ENCODE results near the gene PHF3.
"Not testable (repeated sequence)": the region's sequence is repeated elsewhere in the genome, so short reads cannot be mapped to it uniquely, and the experiment has no call there.

Gene PHF3

DNA sequence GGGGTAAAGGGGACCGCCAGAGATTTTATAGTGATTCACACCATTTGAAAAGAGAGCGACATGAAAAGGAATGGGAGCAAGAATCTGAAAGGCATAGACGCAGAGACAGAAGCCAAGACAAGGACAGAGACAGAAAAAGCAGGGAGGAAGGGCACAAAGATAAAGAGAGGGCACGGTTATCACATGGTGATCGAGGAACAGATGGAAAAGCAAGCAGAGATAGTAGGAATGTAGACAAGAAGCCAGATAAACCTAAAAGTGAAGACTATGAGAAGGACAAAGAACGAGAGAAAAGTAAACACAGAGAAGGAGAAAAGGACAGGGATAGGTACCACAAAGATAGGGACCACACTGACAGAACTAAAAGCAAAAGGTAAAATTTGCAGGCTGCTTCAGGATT, 77.7 kb downstream of the PHF3 start:
- Histone ChIP-seq H3K9me3 (ENCODE audit: control insufficient read depth in 2 of 2, low read length in 2 of 2) (no peaks in the 10 kb centered on the region), H3K9ac (ENCODE audit: low read length in 2 of 2) (no peak overlapping the region), H3K27ac (ENCODE audit: low read length) (no peak overlapping the region), H3K4me3 (ENCODE audit: low read length in 2 of 2) (no peak overlapping the region), H3K27me3 (ENCODE audit: control insufficient read depth in 1 of 2, insufficient read depth in 2 of 2, low read length in 2 of 2) (no peaks in the 10 kb centered on the region), H3K4me1 (ENCODE audit: control insufficient read depth, insufficient read depth, low read length) (no peaks in the 10 kb centered on the region), H3K36me3 (ENCODE audit: control insufficient read depth in 2 of 2, insufficient read depth in 2 of 2, low read length in 2 of 2) (peaks cover 25 to 33% of the 10 kb centered on the region in 2 donors)

DNA sequence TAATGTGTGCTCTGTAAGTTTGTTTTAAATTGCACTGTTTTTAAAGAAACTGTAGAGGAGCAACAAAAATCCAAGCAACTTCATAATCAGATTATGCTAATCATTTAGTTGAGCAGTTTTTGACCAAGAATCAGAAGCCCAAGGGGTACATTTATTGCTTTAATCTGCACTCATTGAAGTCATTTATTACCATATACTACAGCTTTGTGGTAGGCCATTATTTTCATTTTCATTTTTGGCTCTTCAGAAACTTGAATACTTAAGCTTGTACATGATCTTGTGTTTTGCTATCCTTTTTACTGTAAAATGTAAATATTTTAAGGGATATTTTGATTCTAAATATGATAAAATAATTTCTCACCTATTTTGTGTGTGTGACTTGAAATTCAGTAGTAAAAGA, 78.5 kb downstream of the PHF3 start:
- Histone ChIP-seq H3K27ac (ENCODE audit: low read length) (no peak overlapping the region), H3K4me3 (ENCODE audit: low read length in 2 of 2) (no peak overlapping the region), H3K9ac (ENCODE audit: low read length in 2 of 2) (no peak overlapping the region), H3K9me3 (ENCODE audit: control insufficient read depth in 2 of 2, low read length in 2 of 2) (no peaks in the 10 kb centered on the region), H3K36me3 (ENCODE audit: control insufficient read depth in 2 of 2, insufficient read depth in 2 of 2, low read length in 2 of 2) (peaks cover 25 to 33% of the 10 kb centered on the region in 2 donors), H3K27me3 (ENCODE audit: control insufficient read depth in 1 of 2, insufficient read depth in 2 of 2, low read length in 2 of 2) (no peaks in the 10 kb centered on the region), H3K4me1 (ENCODE audit: control insufficient read depth, insufficient read depth, low read length) (no peaks in the 10 kb centered on the region)

DNA sequence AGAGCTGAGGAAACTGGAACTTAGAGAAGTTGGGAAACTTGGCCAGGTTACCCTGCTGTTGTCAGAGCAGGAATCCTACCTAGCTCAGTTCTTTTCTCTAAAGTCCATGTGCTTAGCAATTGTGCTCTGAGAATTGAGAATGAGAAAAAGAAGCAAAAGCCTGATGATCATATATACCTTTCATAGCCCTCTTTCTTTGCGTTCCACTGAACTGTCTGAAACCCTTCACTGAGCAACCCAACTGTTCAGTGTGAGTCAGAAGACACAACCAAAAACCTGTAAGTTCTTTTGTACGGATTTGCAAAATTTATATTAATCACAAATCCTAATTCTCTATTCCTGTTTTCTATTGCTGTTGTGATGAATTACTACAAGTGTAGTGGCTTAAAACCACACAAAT, 80.6 kb downstream of the PHF3 start:
- Histone ChIP-seq H3K9me3 (ENCODE audit: control insufficient read depth in 2 of 2, low read length in 2 of 2) (no peaks in the 10 kb centered on the region), H3K9ac (ENCODE audit: low read length in 2 of 2) (no peak overlapping the region), H3K27me3 (ENCODE audit: control insufficient read depth in 1 of 2, insufficient read depth in 2 of 2, low read length in 2 of 2) (no peaks in the 10 kb centered on the region), H3K36me3 (ENCODE audit: control insufficient read depth in 2 of 2, insufficient read depth in 2 of 2, low read length in 2 of 2) (peaks cover 14 to 19% of the 10 kb centered on the region in 2 donors), H3K4me3 (ENCODE audit: low read length in 2 of 2) (no peak overlapping the region), H3K27ac (ENCODE audit: low read length) (no peak overlapping the region), H3K4me1 (ENCODE audit: control insufficient read depth, insufficient read depth, low read length) (no peaks in the 10 kb centered on the region)

DNA sequence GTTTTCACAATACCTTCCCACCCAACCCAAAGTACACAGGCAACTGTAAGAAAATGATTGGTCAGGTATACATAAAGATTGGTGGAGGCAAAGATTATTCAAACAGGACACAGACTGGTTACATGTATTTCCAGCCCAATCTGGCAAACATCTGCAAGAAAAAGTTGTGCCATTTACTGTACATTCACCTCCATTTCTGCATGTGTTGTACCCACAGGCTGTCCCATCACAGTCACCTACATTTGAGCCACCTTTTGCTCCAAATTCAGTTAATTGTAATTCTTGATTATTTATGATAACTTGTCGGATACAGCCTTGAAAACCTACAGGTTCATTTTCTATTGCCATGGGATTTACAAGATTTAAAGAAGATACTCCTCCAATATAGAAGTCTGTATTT, 85.6 kb downstream of the PHF3 start:
- Histone ChIP-seq H3K36me3 (ENCODE audit: control insufficient read depth in 2 of 2, insufficient read depth in 2 of 2, low read length in 2 of 2) (no peaks in the 10 kb centered on the region), H3K27me3 (ENCODE audit: control insufficient read depth in 1 of 2, insufficient read depth in 2 of 2, low read length in 2 of 2) (no peaks in the 10 kb centered on the region), H3K4me3 (ENCODE audit: low read length in 2 of 2) (no peak overlapping the region), H3K9ac (ENCODE audit: low read length in 2 of 2) (no peak overlapping the region), H3K4me1 (ENCODE audit: control insufficient read depth, insufficient read depth, low read length) (no peaks in the 10 kb centered on the region), H3K27ac (ENCODE audit: low read length) (no peak overlapping the region), H3K9me3 (ENCODE audit: control insufficient read depth in 2 of 2, low read length in 2 of 2) (no peaks in the 10 kb centered on the region)

DNA sequence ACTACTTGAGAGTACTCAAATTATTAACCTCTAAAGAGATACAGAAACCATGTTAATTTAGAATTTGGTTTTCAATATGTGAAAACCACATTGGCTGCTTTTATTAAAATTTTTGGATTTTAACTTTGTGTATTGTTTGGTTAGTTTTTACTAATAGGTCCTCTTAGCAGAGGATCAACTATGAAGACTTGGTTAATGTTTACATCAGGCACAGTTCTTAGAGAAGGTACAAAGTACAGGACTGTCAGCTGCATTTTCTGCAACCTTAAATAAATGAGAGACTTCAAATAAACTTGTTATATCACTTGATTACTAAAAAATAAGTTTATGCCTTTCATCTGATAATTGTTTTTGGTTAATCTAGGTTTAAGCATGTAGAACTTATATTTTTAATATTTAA, 89.1 kb downstream of the PHF3 start:
- Histone ChIP-seq H3K4me1 (ENCODE audit: control insufficient read depth, insufficient read depth, low read length) (no peaks in the 10 kb centered on the region), H3K36me3 (ENCODE audit: control insufficient read depth in 2 of 2, insufficient read depth in 2 of 2, low read length in 2 of 2) (no peaks in the 10 kb centered on the region), H3K9me3 (ENCODE audit: control insufficient read depth in 2 of 2, low read length in 2 of 2) (no peaks in the 10 kb centered on the region), H3K9ac (ENCODE audit: low read length in 2 of 2) (no peak overlapping the region), H3K27ac (ENCODE audit: low read length) (no peak overlapping the region), H3K4me3 (ENCODE audit: low read length in 2 of 2) (no peak overlapping the region), H3K27me3 (ENCODE audit: control insufficient read depth in 1 of 2, insufficient read depth in 2 of 2, low read length in 2 of 2) (no peaks in the 10 kb centered on the region)

DNA sequence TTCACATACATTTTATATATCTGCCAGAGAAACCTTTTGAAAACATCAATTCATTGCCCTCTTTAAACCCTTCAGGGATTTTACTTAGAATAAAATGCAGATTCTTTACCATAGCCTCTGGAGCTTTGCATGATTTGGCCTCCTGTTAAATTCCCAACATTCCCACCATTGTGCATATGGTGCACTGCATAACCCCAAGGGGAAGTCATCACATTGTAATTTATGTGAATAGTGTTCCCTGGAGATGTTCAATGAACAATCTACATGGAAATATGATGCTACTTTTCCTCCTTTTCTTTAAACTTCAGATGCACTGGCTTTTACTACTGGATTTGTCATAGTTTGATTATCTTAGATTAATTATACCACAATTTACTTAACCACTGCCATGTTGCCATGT, 94.7 kb downstream of the PHF3 start:
- no peak overlapping the region for H3K27ac ChIP-seq (ENCODE audit: low read length)
- H3K36me3 ChIP-seq (ENCODE audit: control insufficient read depth in 2 of 2, insufficient read depth in 2 of 2, low read length in 2 of 2) = no peaks in the 10 kb centered on the region
- H3K9ac ChIP-seq (ENCODE audit: low read length in 2 of 2) = no peak overlapping the region
- H3K9me3 ChIP-seq (ENCODE audit: control insufficient read depth in 2 of 2, low read length in 2 of 2) = no peaks in the 10 kb centered on the region
- H3K4me3 ChIP-seq (ENCODE audit: low read length in 2 of 2) = no peak overlapping the region
- no peaks in the 10 kb centered on the region for H3K27me3 ChIP-seq (ENCODE audit: control insufficient read depth in 1 of 2, insufficient read depth in 2 of 2, low read length in 2 of 2)
- H3K4me1 ChIP-seq (ENCODE audit: control insufficient read depth, insufficient read depth, low read length) = no peaks in the 10 kb centered on the region

DNA sequence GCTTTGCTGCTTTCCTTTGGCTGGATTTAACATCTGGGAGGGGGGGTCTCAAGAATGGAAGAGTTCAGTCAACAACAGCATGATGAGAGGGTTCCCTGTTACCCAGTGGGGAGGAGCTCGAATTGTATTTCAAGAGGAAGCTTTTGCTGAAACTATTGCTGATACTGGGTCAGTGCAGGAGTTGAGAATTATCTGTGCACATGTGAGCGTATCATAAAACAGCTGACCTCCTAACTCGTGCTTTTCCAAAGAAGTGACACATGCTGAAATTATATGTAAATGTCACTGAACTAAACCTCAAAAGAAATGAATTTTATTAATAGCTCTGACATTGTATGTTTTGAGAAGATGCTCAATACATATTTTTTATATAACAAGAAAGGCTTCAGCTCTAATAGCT, 96.3 kb downstream of the PHF3 start:
- Histone ChIP-seq H3K27me3 (ENCODE audit: control insufficient read depth in 1 of 2, insufficient read depth in 2 of 2, low read length in 2 of 2) (no peaks in the 10 kb centered on the region), H3K4me3 (ENCODE audit: low read length in 2 of 2) (no peak overlapping the region), H3K27ac (ENCODE audit: low read length) (no peak overlapping the region), H3K9ac (ENCODE audit: low read length in 2 of 2) (no peak overlapping the region), H3K36me3 (ENCODE audit: control insufficient read depth in 2 of 2, insufficient read depth in 2 of 2, low read length in 2 of 2) (no peaks in the 10 kb centered on the region), H3K9me3 (ENCODE audit: control insufficient read depth in 2 of 2, low read length in 2 of 2) (no peaks in the 10 kb centered on the region), H3K4me1 (ENCODE audit: control insufficient read depth, insufficient read depth, low read length) (no peaks in the 10 kb centered on the region)

DNA sequence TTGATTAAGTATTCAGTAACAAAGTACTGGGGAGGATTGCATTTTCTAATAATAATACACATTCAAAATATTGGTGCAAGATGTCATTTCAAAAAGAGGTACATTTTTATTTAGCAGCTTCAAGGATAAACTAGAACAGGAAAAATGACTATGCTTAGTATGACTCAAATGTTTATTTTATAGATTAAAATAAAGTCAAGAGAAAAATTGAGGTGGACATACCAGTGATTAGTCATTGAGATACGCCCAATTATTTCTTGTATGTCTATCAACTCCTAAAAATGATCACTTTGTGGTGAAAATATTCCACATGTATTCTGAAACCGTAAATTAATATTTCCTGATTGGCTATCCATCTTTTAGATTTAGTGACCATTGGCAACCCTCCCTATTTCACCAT, 96.7 kb downstream of the PHF3 start:
- Histone ChIP-seq H3K27ac (ENCODE audit: low read length) (no peak overlapping the region), H3K27me3 (ENCODE audit: control insufficient read depth in 1 of 2, insufficient read depth in 2 of 2, low read length in 2 of 2) (no peaks in the 10 kb centered on the region), H3K36me3 (ENCODE audit: control insufficient read depth in 2 of 2, insufficient read depth in 2 of 2, low read length in 2 of 2) (no peaks in the 10 kb centered on the region), H3K9me3 (ENCODE audit: control insufficient read depth in 2 of 2, low read length in 2 of 2) (no peaks in the 10 kb centered on the region), H3K4me1 (ENCODE audit: control insufficient read depth, insufficient read depth, low read length) (no peaks in the 10 kb centered on the region), H3K4me3 (ENCODE audit: low read length in 2 of 2) (no peak overlapping the region), H3K9ac (ENCODE audit: low read length in 2 of 2) (no peak overlapping the region)

DNA sequence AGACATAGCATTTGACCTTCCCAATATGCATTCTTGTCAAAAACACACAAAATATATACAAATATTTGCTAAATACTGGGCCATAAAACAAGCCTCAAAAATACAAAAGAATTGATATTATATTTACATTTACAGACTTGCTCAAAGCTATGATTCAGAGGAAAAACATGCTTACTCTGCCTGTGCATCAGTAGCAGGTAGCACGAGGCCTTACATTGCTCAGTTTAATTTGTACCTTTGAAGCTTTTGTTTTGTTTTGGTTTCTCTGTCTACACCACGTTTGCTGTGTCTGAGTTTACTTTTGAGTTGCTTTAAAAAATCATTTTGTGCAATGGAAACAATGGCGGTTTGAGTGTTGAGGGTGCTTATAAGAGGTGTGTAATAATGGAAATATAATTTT, 99.3 kb downstream of the PHF3 start:
- H3K9ac ChIP-seq (ENCODE audit: low read length in 2 of 2) = no peak overlapping the region
- H3K9me3 ChIP-seq (ENCODE audit: control insufficient read depth in 2 of 2, low read length in 2 of 2) = no peaks in the 10 kb centered on the region
- no peaks in the 10 kb centered on the region for H3K36me3 ChIP-seq (ENCODE audit: control insufficient read depth in 2 of 2, insufficient read depth in 2 of 2, low read length in 2 of 2)
- H3K27ac ChIP-seq (ENCODE audit: low read length) = no peak overlapping the region
- H3K4me1 ChIP-seq (ENCODE audit: control insufficient read depth, insufficient read depth, low read length) = no peaks in the 10 kb centered on the region
- H3K27me3 ChIP-seq (ENCODE audit: control insufficient read depth in 1 of 2, insufficient read depth in 2 of 2, low read length in 2 of 2) = no peaks in the 10 kb centered on the region
- no peak overlapping the region for H3K4me3 ChIP-seq (ENCODE audit: low read length in 2 of 2)

DNA sequence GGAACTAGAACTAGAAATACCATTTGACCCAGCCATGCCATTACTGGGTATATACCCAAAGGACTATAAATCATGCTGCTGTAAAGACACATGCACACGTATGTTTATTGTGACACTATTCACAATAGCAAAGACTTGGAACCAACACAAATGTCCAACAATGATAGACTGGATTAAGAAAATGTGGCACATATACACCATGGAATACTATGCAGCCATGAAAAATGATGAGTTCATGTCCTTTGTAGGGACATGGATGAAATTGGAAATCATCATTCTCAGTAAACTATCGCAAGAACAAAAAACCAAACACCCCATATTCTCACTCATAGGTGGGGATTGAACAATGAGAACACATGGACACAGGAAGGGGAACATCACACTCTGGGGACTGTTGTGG, 102.6 kb downstream of the PHF3 start:
- not testable (repeated sequence) for H3K36me3 ChIP-seq (ENCODE audit: control insufficient read depth in 2 of 2, insufficient read depth in 2 of 2, low read length in 2 of 2); H3K4me3 ChIP-seq (ENCODE audit: low read length in 2 of 2); H3K4me1 ChIP-seq (ENCODE audit: control insufficient read depth, insufficient read depth, low read length); H3K27ac ChIP-seq (ENCODE audit: low read length); H3K27me3 ChIP-seq (ENCODE audit: control insufficient read depth in 1 of 2, insufficient read depth in 2 of 2, low read length in 2 of 2); H3K9me3 ChIP-seq (ENCODE audit: control insufficient read depth in 2 of 2, low read length in 2 of 2); H3K9ac ChIP-seq (ENCODE audit: low read length in 2 of 2)

DNA sequence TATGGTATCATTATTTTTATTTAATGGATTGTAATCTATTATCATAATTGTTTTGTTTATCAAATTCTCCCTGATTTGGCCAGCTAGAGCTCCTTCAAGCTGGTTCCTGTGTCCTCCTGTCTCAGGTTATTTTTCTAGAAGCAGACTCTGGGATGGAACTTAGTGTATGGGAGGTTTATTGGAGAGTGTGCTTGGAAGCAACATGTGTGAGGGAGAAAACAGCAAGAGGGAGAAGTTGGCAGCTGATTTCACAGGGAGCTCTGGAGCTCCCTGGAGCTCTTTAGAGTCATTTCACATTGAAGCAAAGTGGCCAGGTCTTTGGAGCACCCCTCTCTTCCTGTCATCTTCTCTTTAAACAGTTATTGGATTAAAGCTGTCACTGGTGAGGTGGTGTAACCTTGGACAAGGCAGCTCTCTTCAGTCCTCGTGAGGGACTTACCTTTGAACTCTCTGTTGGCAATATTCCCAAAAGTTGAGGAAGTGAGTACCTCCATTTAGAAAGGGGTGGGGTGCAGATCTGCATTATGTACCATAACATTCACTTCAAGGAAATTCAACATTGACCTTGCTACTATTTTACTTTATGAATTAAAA, 103.6 kb downstream of the PHF3 start:
- Histone ChIP-seq H3K9me3 (ENCODE audit: control insufficient read depth in 2 of 2, low read length in 2 of 2) (no peaks in the 10 kb centered on the region), H3K27ac (ENCODE audit: low read length) (no peak overlapping the region)

More for the DNA sequence above, 103.6 kb downstream of the PHF3 start:
- no peaks in the 10 kb centered on the region for H3K4me1 ChIP-seq (ENCODE audit: control insufficient read depth, insufficient read depth, low read length)
- H3K27me3 ChIP-seq (ENCODE audit: control insufficient read depth in 1 of 2, insufficient read depth in 2 of 2, low read length in 2 of 2) = no peaks in the 10 kb centered on the region
- no peak overlapping the region for H3K9ac ChIP-seq (ENCODE audit: low read length in 2 of 2)
- no peak overlapping the region for H3K4me3 ChIP-seq (ENCODE audit: low read length in 2 of 2)
- H3K36me3 ChIP-seq (ENCODE audit: control insufficient read depth in 2 of 2, insufficient read depth in 2 of 2, low read length in 2 of 2) = no peaks in the 10 kb centered on the region

Measured in stomach smooth muscle (tissue), 2 donors.